Measurements from ENCODE around the gene MGME1.
"Not testable (repeated sequence)": the region's sequence is repeated elsewhere in the genome, so short reads cannot be mapped to it uniquely, and the experiment has no call there.

MGME1 gene

GRCh38 chr20:17998446-17998845 lies 29.6 kb downstream of the MGME1 start:
- no peak for DNase-seq

DNA sequence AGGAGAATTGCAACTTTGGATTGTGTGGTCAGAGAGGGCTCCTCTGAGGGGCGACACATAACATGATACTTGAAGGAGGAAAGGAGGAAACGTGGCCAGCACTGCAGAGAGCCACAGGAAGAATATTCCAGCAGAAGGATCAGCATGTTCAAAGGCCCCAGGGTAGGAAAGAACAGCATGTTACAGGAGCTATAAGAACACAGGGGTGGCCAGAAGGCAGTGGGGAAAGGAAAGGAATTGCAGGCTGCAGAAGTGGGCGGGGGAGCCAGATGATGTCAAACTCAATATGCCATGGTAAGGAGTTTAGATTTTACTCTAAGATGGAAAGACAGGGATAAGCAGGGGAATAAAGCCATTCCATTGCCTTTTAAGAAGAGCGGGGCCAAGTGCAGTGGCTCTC lies 30.7 kb downstream of the MGME1 start:
- no peak for DNase-seq

- DNase-seq, result no peak
Measured at GRCh38 chr20:18001131-18001921, 32.5 kb downstream of the MGME1 start.

- DNase-seq, result no peak
Measured at GRCh38 chr20:18003897-18004296, 35.1 kb downstream of the MGME1 start.

DNA sequence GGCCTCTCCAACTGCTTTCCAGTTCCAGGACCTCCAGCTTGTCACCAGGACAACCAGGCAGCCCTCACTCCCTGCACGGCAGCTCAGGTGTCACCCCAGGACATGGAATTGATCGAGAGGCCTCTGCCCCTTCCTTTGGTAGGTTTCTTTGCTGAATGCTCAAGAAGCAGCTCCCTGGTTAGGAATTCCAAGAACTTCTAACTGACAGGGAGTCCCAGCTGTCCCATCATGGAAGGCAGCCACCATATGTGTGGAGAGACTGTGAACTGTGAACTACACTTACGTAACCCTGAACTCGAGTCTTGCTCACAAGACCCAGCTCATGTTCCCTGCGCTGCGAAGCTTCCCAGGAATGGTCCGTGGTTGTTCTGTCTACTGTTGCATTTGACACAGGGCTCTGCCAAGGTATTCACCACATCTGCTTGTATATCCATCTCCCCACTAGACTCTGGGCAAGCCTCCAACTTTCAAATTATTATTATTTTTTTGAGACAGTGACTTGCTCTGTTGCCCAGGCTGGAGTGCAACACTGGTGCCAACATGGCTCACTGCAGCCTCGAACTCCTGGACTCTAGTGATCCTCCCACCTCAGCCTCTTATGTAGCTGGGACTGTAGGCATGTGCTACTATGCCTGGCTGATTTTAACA lies 35.7 kb downstream of the MGME1 start:
- no peak for DNase-seq

- no peak for DNase-seq
Measured at GRCh38 chr20:18005170-18005989, 36.6 kb downstream of the MGME1 start.

DNA sequence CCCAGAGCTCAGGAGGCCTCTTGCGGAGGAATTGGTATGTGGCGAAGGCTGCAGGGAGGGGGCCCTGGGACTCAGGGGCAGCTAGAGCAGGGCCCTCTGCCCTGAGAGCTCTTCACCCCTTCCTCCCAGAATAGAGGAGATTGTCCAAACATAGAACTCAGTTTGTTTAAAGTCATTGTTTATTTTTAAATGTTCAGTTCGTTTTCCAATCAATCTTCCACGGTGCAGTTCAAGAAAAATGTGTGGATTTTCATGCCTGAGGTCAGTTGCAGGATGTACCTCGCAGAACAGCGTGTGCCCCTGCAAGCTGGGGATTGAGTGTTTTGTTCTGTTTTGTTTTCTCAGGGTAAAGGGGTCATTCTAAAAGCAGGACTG lies 37.2 kb downstream of the MGME1 start:
- no peak for DNase-seq

DNA sequence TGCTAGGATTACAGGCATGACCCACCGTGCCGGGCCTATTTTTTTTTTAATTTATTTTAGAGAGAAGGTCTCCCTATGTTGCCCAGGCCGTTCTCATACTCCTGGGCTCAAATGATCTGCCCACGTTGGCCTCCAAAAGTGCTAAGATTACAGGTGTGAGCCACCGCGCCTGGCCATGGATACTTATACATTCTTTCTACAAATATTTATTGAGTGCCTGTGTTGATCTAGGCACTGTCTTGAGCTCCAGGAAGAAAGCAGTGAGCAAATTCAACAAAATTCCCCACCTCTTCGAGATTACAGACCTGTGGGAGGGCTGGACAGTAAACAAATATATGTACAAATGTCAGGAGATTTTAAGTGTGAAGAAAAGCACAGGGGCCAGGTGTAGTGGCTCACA lies 37.9 kb downstream of the MGME1 start:
- no peak for DNase-seq

GRCh38 chr20:18007534-18008292 lies 38.9 kb downstream of the MGME1 start:
- no peak for DNase-seq

DNA sequence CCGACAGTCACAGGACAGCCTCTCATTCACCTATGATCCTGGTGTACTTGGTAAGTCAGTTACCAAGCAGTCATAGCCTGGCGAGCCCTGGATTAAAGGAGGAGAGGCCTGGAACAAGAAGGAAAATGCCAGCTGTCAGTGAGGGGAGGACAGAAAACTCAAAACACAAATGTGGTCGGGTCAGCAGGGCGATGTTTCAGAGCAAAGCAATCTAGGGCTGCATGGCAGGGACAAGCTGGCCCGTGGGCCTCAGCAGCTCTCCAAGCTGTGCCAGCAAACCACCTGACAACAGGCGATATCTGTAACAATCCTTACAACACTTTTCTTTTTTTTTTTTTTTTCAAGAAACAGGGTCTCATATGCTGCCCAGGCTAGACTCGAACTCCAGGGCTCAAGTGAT lies 40.3 kb downstream of the MGME1 start:
- DNase-seq, result no peak

DNA sequence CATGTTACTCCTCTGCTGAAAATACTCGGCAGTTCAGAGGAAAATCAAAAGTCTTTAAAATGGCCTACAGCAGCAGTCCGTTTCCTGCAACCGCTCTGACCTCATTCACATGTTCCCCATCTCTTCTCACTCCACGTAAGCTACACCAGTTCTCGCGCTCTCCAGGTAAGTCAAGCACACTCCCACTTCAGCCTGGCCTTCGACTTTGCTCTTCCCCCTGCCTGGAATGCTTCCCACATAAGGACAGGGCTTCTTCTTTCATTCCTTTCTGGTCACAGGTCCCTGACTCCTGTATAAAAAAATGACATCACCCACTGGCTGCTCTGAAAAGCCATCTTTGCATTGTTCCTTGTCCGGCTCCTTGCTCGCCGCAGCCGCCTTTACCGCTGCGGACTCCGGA lies 42.7 kb downstream of the MGME1 start:
- DNase-seq, result no peak

DNA sequence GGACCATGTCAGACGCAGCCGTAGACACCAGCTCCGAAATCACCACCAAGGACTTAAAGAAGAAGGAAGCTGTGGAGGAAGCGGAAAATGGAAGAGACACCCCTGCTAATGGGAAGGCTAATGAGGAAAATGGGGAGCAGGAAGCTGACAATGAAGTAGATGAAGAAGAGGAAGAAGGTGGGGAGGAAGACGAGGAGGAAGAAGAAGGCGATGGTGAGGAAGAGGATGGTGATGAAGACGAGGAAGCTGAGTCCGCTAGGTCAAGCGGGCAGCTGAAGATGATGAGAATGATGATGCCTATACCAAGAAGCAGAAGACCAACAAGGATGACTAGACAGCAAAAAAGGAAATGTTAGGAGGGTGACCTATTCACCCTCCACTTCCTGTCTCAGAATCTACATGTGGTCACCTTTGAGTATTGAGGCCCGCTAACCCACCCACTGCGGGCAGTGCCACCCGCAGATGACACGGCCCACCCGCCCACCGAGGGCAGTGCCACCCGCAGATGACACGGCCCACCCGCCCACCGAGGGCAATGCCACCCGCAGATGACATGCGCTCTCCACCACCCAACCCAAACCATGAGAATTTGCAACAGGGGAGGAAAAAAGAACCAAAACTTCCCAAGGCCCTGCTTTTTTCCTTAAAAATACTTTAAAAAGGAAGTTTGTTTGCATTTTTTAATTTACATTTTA lies 43.3 kb downstream of the MGME1 start:
- no peak for DNase-seq

GRCh38 chr20:18012901-18013300 lies 44.1 kb downstream of the MGME1 start:
- DNase-seq, result no peak

- no peak for DNase-seq
Measured at GRCh38 chr20:18014411-18014810, 45.6 kb downstream of the MGME1 start.

GRCh38 chr20:18016772-18017171 lies 48.0 kb downstream of the MGME1 start:
- DNase-seq, result no peak

DNA sequence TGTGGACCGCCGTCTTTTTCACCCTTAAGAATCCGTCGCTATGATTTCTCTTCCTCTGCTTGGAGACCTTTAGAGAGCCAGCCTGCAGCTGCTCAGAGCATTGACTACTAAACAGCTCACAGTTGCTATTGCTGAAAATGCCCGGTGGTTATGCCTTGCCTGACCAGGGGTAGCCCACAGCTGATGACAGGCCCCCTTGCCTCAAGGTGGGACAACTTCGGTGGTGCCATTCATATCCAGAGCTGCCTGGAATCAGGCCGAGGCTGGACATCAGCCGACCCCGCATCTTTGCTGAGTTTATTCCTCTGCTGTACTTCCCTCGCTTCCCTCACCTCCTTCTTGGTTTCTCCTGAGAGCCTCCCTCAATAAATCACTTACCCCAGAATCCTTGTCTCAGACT lies 49.3 kb downstream of the MGME1 start:
- no peak for DNase-seq

- DNase-seq, result no peak
Measured at GRCh38 chr20:18019068-18019467, 50.2 kb downstream of the MGME1 start.

DNA sequence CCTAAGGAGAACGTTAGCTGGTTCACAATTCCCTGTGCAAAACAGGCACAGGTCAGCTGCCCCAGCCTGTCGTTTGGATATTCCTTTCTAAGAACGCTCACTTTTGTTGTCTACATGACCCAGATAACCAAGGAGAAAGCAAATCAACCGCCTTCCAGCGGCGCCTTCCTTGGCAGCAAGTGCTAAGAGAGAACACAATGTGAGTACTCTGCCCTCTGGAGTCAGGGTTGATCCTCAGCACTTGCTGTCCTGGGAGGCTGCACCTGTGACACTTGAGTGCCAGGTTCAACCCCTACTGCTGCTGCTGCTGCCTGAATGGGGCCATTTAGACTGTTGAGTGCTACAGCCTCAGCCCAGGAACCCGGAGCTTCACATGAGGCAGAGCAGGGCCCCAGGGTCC lies 52.1 kb downstream of the MGME1 start:
- no peak for DNase-seq

DNA sequence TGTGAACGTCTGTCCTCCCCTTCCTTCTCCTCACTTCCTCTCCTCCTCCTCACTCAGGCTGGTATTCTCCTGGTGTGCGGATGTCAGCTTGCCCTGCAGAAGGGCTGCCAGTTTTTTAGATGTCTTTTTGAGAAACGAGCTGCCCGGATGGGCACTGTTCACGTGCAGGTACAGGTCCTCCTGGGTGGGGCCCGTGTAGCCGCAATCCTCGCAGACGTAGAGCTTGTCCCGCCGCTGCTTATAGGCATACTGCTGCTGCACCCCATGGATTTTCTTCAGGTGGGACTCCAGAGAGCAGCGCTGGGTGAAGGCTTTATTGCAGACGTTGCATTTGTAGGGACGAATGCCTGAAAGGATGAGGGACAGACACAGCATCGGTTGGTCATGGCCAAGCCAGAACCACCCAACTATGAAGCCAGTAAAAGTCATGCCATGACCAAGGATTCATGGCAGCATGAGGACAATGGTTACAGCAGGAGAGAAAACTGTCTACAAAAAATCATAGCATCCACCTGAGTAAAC lies 55.8 kb downstream of the MGME1 start:
- no peak for DNase-seq

DNA sequence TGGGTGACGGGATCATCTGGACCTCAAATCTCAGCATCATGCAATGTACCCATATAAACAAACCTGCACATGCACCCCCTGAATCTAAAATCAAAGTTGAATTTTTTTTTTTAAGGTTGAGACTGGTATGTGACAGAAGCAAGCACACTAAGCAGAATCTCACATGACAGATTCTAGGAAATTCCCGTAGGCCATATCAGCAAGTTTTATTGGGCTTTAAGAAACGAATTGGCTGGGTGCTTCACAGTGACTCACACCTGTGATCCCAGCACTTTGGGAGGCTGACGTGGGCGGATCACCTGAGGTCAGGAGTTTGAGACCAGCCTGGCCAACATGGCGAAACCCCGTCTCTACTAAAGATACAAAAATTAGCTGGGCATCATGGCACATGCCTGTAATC lies 58.2 kb downstream of the MGME1 start:
- not testable (repeated sequence) for DNase-seq

DNA sequence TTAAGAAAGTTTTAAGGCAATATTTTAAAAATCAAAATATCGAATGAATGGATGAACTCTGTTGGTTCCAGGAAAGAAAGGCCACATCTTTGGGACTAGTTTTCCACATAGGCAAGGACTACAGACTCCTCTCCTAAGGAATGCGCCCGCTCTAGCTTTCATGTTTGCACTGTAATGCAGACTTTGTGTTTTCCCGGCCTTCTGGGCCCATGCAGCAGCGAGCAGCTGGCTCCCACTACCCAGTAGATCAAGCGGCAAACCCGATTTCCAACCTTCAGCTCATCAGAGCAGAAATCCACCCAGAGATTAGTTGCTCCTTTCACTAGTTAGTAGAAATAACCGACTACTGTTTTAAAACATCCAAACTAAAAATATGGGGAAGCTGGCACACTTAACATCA lies 61.2 kb downstream of the MGME1 start:
- no peak for DNase-seq

DNA sequence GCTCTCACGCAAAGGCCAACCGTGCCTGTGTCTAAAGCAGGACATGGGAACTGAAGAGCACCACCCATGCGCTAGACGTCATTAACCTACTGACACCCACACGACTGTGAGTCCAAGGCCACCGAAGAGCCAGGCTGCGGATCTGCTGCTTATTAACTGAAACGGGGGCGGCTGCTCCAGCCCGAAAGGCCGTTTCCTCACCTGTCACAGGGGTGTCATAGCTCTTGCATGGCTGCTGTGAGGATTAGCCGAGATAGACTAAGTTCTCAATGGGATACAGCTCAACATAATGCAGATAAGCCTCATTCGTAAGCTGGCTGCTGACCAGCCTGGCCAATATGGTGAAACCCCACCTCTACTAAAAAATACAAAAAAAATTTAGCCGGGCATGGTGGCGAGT lies 62.2 kb downstream of the MGME1 start:
- no peak for DNase-seq
